Suprapubic skin (tissue), 4 donors: ENCODE measurements around the gene JAKMIP1. TPM values are rescaled to one million over a fixed set of nuclear protein-coding genes. Genes with fewer than 3 reads are reported as not detected.
A peak's percentile ranks its signal among the peaks of the same experiment; 100 is the strongest.

ENCODE experiments used
- DNase-seq, 2 donors: peaks; one replicate each; pipeline ENCODE4 v3.0.0-alpha.2; 2019; ENCODE audit warnings: low spot score in 2 of 2
- H3K27ac ChIP-seq: fragments of 200-600 bp; sonication (generic); one replicate; pipeline ENCODE4 v1.5.1; 2019
- H3K27me3 ChIP-seq: fragments of 200-600 bp; sonication (generic); one replicate; pipeline ENCODE4 v1.5.1; 2019
- H3K36me3 ChIP-seq: fragments of 200-600 bp; sonication (generic); one replicate; pipeline ENCODE4 v1.5.1; 2019
- H3K4me1 ChIP-seq: fragments of 200-600 bp; sonication (generic); one replicate; pipeline ENCODE4 v1.5.1; 2019
- H3K4me3 ChIP-seq: fragments of 200-600 bp; sonication (generic); one replicate; pipeline ENCODE4 v1.5.1; 2019; ENCODE audit warnings: mild to moderate bottlenecking
- H3K9me3 ChIP-seq: fragments of 200-600 bp; sonication (generic); one replicate; pipeline ENCODE4 v1.5.1; 2019
- CTCF ChIP-seq, 2 donors: fragments of 200-600 bp in 1 of 2; fragments of 450-650 bp in 1 of 2; sonication (generic) in 1 of 2; IDR thresholded peaks; one replicate each; pipeline ENCODE4 v1.5.1; 2016 to 2019; ENCODE audit warnings: antibody characterized with exemption in 2 of 2, mild to moderate bottlenecking in 1 of 2, moderate library complexity in 1 of 2
- EP300 ChIP-seq: sonication (generic); formaldehyde crosslinking; IDR thresholded peaks from one replicate; pipeline ENCODE4 v1.6.1; 2017; ENCODE audit warnings: antibody characterized with exemption
- POLR2A ChIP-seq, 2 donors: fragments of 450-650 bp; IDR thresholded peaks; one replicate each; pipeline ENCODE4 v1.6.1; 2017; ENCODE audit warnings: antibody characterized with exemption in 2 of 2, mild to moderate bottlenecking in 2 of 2, moderate library complexity in 2 of 2
- POLR2AphosphoS5 ChIP-seq, 3 donors: sonication (generic); formaldehyde crosslinking; IDR thresholded peaks; one replicate each; pipeline ENCODE4 v1.6.1; 2017; ENCODE audit warnings: antibody characterized with exemption in 3 of 3
- WGBS: methylation state at CpG from one replicate; pipeline ENCODE4 v1.1.5; 2018; 5-methylcytosine and 5-hydroxymethylcytosine counted together
- total RNA-seq, 4 donors: library from RNA; depleted of rRNA; stranded (reverse); fragments of >200 nt; gene quantifications; one replicate each; pipeline ENCODE4 v1.1.0, GENCODE V29; 2016

The JAKMIP1 gene
- total RNA-seq, 4 donors from 2014 or later = 0.24 TPM; not detected in 3

GRCh38 chr4:5988086-5988845, 212.1 kb downstream of the JAKMIP1 start:
- H3K36me3 ChIP-seq = no peaks in the 10 kb centered on the region
- peak; percentile 38 to 44 for DNase-seq
- H3K9me3 ChIP-seq = no peaks in the 10 kb centered on the region
- WGBS = 81% methylated on average over 14 of the region's 14 CpGs
- H3K4me3 ChIP-seq = no peak overlapping the region
- peaks cover 23% of the 10 kb centered on the region for H3K27me3 ChIP-seq
- no peak for TF ChIP-seq EP300
- no peak for TF ChIP-seq POLR2AphosphoS5 (IDR thresholded peaks at IDR 0.05)
- TF ChIP-seq POLR2A (IDR thresholded peaks at IDR 0.05) = no peak
- no peak for TF ChIP-seq CTCF (IDR thresholded peaks at IDR 0.05)
- H3K27ac ChIP-seq = no peak overlapping the region
- H3K4me1 ChIP-seq = no peaks in the 10 kb centered on the region

- no peak for TF ChIP-seq POLR2AphosphoS5 (IDR thresholded peaks at IDR 0.05)
- TF ChIP-seq CTCF (IDR thresholded peaks at IDR 0.05) = no peak
- no peak for TF ChIP-seq EP300
- TF ChIP-seq POLR2A (IDR thresholded peaks at IDR 0.05) = no peak
- no peaks in the 10 kb centered on the region for H3K36me3 ChIP-seq
- no peak overlapping the region for H3K4me3 ChIP-seq
- H3K27ac ChIP-seq = no peak overlapping the region
- H3K9me3 ChIP-seq = no peaks in the 10 kb centered on the region
- DNase-seq = no peak
- H3K27me3 ChIP-seq = peaks cover 19% of the 10 kb centered on the region
- H3K4me1 ChIP-seq = no peaks in the 10 kb centered on the region
Observed at GRCh38 chr4:5984843-5985242, 215.5 kb downstream of the JAKMIP1 start.

- WGBS = 85% methylated on average over 9 of the region's 9 CpGs
- Histone ChIP-seq H3K9me3 (no peaks in the 10 kb centered on the region), H3K27me3 (peaks cover 35% of the 10 kb centered on the region), H3K36me3 (no peaks in the 10 kb centered on the region), H3K4me1 (no peaks in the 10 kb centered on the region), H3K27ac (no peak overlapping the region), H3K4me3 (no peak overlapping the region)
- no peak for TF ChIP-seq EP300
- TF ChIP-seq POLR2A (IDR thresholded peaks at IDR 0.05) = no peak
- no peak for TF ChIP-seq POLR2AphosphoS5 (IDR thresholded peaks at IDR 0.05)
- no peak for TF ChIP-seq CTCF (IDR thresholded peaks at IDR 0.05)
- no peak for DNase-seq
Observed at GRCh38 chr4:5982156-5982973, 218.0 kb downstream of the JAKMIP1 start.

GRCh38 chr4:5980436-5981155, 219.8 kb downstream of the JAKMIP1 start:
- Histone ChIP-seq H3K4me3 (no peak overlapping the region), H3K9me3 (no peaks in the 10 kb centered on the region), H3K36me3 (no peaks in the 10 kb centered on the region), H3K27ac (no peak overlapping the region), H3K27me3 (peaks cover 43% of the 10 kb centered on the region), H3K4me1 (no peaks in the 10 kb centered on the region)
- no peak for DNase-seq
- 34% methylated on average over 3 of the region's 3 CpGs for WGBS
- TF ChIP-seq EP300 = no peak
- TF ChIP-seq CTCF (IDR thresholded peaks at IDR 0.05) = no peak
- no peak for TF ChIP-seq POLR2A (IDR thresholded peaks at IDR 0.05)
- no peak for TF ChIP-seq POLR2AphosphoS5 (IDR thresholded peaks at IDR 0.05)
